HG03342 (cell line): ENCODE results near the gene RNF220.
A peak's percentile ranks its signal among the peaks of the same experiment; 100 is the strongest.

Experiments
- ATAC-seq: cut with Tn5 transposase; IDR thresholded peaks from one replicate; pipeline ENCODE4 v1.9.1; 2021; ENCODE audit warnings: mild to moderate bottlenecking, moderate library complexity; ENCODE audit not compliant: unreplicated experiment

The RNF220 gene

GRCh38 chr1:44672961-44673674 is 268.1 kb downstream of the RNF220 start:
- no peak for ATAC-seq

GRCh38 chr1:44673675-44674112 is 268.6 kb downstream of the RNF220 start:
- ATAC-seq = peak; percentile 0

GRCh38 chr1:44674113-44675000 is 269.3 kb downstream of the RNF220 start, which contains the start of the genes ARMH1 and TMEM53:
Gene ARMH1, plus strand, starts transcription at chr1:44674714. Its CDS starts 14,984 bp downstream, at chr1:44689698.
Gene TMEM53, minus strand, starts transcription at chr1:44674481. Its CDS starts 90 bp downstream, at chr1:44674391.
- peak; percentile 89 for ATAC-seq

GRCh38 chr1:44675186-44675585 is 270.1 kb downstream of the RNF220 start:
- ATAC-seq = no peak

GRCh38 chr1:44676484-44677200 is 271.6 kb downstream of the RNF220 start:
- no peak for ATAC-seq

GRCh38 chr1:44677201-44677766 is 272.2 kb downstream of the RNF220 start:
- ATAC-seq = no peak

GRCh38 chr1:44678120-44678519 is 273.1 kb downstream of the RNF220 start:
- no peak for ATAC-seq

- no peak for ATAC-seq
Measured at GRCh38 chr1:44678626-44679025, 273.6 kb downstream of the RNF220 start.

- ATAC-seq = no peak
Measured at GRCh38 chr1:44679468-44679867, 274.4 kb downstream of the RNF220 start.

GRCh38 chr1:44681905-44682882 is 277.1 kb downstream of the RNF220 start:
- no peak for ATAC-seq

- no peak for ATAC-seq
Measured at GRCh38 chr1:44682883-44683265, 277.8 kb downstream of the RNF220 start.

GRCh38 chr1:44684525-44684924 is 279.5 kb downstream of the RNF220 start:
- ATAC-seq = peak; percentile 82

GRCh38 chr1:44685218-44685617 is 280.2 kb downstream of the RNF220 start:
- ATAC-seq = no peak

GRCh38 chr1:44685881-44686280 is 280.8 kb downstream of the RNF220 start:
- no peak for ATAC-seq

- no peak for ATAC-seq
Measured at GRCh38 chr1:44688760-44689446, 283.8 kb downstream of the RNF220 start.

- no peak for ATAC-seq
Measured at GRCh38 chr1:44689447-44689765, 284.4 kb downstream of the RNF220 start.

- no peak for ATAC-seq
Measured at GRCh38 chr1:44693159-44693558, 288.1 kb downstream of the RNF220 start.

GRCh38 chr1:44693900-44694299 is 288.8 kb downstream of the RNF220 start:
- no peak for ATAC-seq

GRCh38 chr1:44694863-44695478 is 289.9 kb downstream of the RNF220 start:
- peak; percentile 54 for ATAC-seq
